Measurements from ENCODE around the gene TNFRSF25. TPM values are rescaled to one million over a fixed set of nuclear protein-coding genes. Genes with fewer than 3 reads are reported as not detected.

Gene TNFRSF25
- total RNA-seq, 1 experiment from 2014 or later: 19.4 TPM

DNA sequence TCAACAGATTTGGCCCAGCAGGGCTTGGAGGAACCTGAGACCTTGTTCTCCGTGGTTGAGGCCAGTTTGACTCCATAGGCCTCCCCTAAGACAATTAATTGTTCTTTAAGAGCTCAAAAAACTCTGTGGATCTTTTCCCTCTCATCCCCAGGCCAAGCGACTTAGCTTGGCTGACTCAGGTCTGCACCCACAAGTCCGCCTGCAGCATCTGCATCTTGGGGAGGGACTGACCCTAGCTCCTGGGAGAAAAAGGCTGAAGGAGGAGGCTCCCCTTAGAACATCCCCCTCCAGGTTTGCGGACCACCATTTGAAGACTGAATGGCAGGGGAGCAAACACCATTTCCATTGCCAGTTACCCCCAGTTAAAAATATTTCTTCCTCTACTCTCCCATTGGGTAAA is 44.7 kb downstream of the TNFRSF25 start:
- Histone ChIP-seq H3K56ac (ENCODE audit: insufficient read length, low read depth, low read length) (no peak overlapping the region), H2BK5ac (ENCODE audit: insufficient read length, low read length) (no peak overlapping the region), H3K9me3 (ENCODE audit: control insufficient read depth, low read depth, low read length) (no peaks in the 10 kb centered on the region), H3K23ac (ENCODE audit: insufficient read length, low read depth, low read length) (no peak overlapping the region), H2BK20ac (ENCODE audit: low read depth, low read length, poor library complexity, severe bottlenecking) (no peak overlapping the region), H3K4ac (ENCODE audit: low read depth, low read length) (no peak overlapping the region), H3K4me2 (ENCODE audit: insufficient read depth, insufficient read length, low read length) (no peak overlapping the region), H2AFZ (ENCODE audit: low read length) (no peak overlapping the region), H3K18ac (ENCODE audit: insufficient read length, low read depth, low read length) (no peak overlapping the region), H3K14ac (ENCODE audit: insufficient read depth, low read length) (no peak overlapping the region), H2AK5ac (ENCODE audit: insufficient read length, low read length) (no peak overlapping the region), H4K20me1 (ENCODE audit: control insufficient read depth, insufficient read depth, insufficient read length) (no peaks in the 10 kb centered on the region), H3K4me1 (ENCODE audit: insufficient read depth, low read length) (no peaks in the 10 kb centered on the region), H3K79me2 (ENCODE audit: insufficient read depth, low read length) (no peaks in the 10 kb centered on the region), H3K27ac (ENCODE audit: insufficient read length, low read depth, low read length) (no peak overlapping the region), H2BK120ac (ENCODE audit: low read depth, low read length, poor library complexity, severe bottlenecking) (no peak overlapping the region), H4K5ac (ENCODE audit: insufficient read length, low read depth, low read length) (no peak overlapping the region), H3K27me3 (ENCODE audit: insufficient read depth, low read length) (peaks cover 80% of the 10 kb centered on the region), H4K8ac (replicated peaks; ENCODE audit: insufficient read length, low read depth, low read length) (no peak overlapping the region), H3T11ph (ENCODE audit: low read length) (no peak overlapping the region), H4K91ac (ENCODE audit: insufficient read length, low read depth, low read length) (no peak overlapping the region), H3K79me1 (ENCODE audit: insufficient read depth, low read depth, low read length, poor library complexity, severe bottlenecking) (no peaks in the 10 kb centered on the region), H3K23me2 (ENCODE audit: insufficient read length, low read depth, low read length, poor library complexity, severe bottlenecking) (peaks cover 10% of the 10 kb centered on the region), H2BK15ac (ENCODE audit: low read depth, low read length) (no peak overlapping the region), H2BK12ac (ENCODE audit: insufficient read length, low read depth, low read length) (no peak overlapping the region), H3K9ac (ENCODE audit: extremely low read depth, insufficient read length, low read length) (no peak overlapping the region)
- Mint-ChIP-seq H3K9me3 (peaks cover 0 to 3% of the 10 kb centered on the region in 2 experiments; a peak in 2 of 5 replicates), H3K27ac (no peak overlapping the region), H3K27me3 (ENCODE audit: low read depth) (peaks cover 93% of the 10 kb centered on the region), H3K36me3 (ENCODE audit: insufficient read depth in 1 of 3, low read depth in 3 of 3) (no peaks in the 10 kb centered on the region), H3K4me1 (peaks cover 8 to 14% of the 10 kb centered on the region in 2 experiments), H3K4me3 (no peak overlapping the region)
- no CpG with 5 or more reads among the region's 4 CpGs for WGBS (ENCODE audit: extremely low coverage, insufficient read length, low lambda C conversion rate)
- TF ChIP-seq CTCF (conservative IDR thresholded peaks at IDR 0.05): no peak
- no peak for DNase-seq

Data from H9 (cell line).